GM18505 (cell line): ENCODE results near the gene RPL28.
A peak's percentile ranks its signal among the peaks of the same experiment; 100 is the strongest.
"Not testable (repeated sequence)": the region's sequence is repeated elsewhere in the genome, so short reads cannot be mapped to it uniquely, and the experiment has no call there.

ENCODE experiments used
- ATAC-seq: cut with Tn5 transposase; IDR thresholded peaks from one replicate; pipeline ENCODE4 v1.9.1; 2021; ENCODE audit not compliant: unreplicated experiment
- POLR2A ChIP-seq: IDR thresholded peaks from 4 replicates; pipeline ENCODE4 v1.6.1; 2011; ENCODE audit warnings: borderline replicate concordance; ENCODE audit not compliant: insufficient read depth, insufficient read length; ENCODE audit errors: extremely low read depth

RPL28 gene

DNA sequence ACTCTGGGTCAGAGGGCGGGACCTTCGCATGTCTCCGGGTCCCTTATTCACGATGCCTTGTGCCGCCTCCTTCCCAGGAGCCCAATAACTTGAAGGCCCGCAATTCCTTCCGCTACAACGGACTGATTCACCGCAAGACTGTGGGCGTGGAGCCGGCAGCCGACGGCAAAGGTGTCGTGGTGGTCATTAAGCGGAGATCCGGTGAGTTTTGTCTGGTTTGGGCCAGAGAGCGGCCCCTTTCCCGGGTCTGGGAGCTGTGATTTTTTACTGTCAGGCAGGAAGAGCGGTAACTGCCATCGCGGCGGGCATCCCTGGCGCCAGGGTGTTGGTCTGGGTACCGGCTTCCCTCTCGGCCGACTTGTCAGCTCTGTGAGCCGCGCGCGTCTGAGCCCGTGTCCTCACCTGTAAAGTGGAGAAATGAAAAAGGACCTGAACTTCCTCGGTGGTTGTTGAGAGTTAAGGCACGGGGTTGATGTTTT, 800 bp downstream of the RPL28 start:
- ATAC-seq = no peak
- no peak for TF ChIP-seq POLR2A

DNA sequence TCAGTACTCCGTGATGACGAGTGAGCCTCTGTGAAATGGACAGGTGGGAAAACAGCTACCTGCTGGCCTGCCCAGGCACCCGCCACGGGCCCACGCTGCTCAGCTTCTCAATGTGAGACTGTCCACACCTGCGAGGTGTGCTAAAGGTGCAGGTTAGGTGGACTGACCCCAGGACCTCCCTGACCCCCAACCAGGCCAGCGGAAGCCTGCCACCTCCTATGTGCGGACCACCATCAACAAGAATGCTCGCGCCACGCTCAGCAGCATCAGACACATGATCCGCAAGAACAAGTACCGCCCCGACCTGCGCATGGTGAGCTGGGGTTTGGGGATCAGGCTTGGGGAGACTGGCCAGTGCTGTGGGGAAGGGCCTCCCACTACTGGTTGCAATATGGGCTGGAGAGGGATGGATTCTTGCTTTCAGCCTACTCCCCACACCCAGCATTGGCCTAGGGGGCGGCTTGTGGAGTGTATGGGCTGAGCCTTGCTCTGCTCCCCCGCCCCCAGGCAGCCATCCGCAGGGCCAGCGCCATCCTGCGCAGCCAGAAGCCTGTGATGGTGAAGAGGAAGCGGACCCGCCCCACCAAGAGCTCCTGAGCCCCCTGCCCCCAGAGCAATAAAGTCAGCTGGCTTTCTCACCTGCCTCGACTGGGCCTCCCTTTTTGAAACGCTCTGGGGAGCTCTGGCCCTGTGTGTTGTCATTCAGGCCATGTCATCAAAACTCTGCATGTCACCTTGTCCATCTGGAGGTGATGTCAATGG, 2.2 kb downstream of the RPL28 start:
- ATAC-seq = no peak
- TF ChIP-seq POLR2A = peak; percentile 5

DNA sequence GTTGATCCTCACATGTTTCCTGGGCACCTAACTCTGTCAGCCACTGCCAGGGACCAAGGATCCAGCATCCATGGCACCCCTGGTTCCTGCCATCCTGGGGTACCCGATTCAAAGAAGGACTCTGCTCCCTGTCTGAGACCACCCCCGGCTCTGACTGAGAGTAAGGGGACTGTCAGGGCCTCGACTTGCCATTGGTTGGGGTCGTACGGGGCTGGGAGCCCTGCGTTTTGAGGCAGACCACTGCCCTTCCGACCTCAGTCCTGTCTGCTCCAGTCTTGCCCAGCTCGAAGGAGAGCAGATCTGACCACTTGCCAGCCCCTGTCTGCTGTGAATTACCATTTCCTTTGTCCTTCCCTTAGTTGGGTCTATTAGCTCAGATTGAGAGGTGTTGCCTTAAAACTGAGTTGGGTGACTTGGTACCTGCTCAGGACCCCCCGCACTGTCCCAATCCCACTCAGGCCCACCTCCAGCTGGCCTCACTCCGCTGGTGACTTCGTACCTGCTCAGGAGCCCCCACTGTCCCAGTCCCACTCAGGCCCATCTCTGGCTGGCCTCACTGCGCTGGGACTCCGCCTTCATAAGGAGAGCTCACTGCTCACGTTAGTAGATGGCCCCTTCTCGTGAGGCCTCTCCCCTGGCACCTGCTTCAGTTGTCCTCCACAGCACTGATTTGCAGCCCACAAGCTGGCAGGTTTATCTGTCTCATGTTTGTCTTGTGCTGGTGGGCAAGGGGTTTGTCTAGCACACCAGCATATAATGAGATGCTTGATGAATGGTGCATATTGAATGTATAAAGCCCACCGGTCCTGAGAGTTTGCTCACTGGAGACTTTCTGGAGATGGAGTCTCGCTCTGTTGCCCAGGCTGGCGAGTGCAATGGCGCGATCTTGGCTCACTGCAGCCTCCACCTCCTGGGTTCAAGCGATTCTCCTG, 3.9 kb downstream of the RPL28 start:
- TF ChIP-seq POLR2A = peak; percentile 40
- ATAC-seq = no peak

DNA sequence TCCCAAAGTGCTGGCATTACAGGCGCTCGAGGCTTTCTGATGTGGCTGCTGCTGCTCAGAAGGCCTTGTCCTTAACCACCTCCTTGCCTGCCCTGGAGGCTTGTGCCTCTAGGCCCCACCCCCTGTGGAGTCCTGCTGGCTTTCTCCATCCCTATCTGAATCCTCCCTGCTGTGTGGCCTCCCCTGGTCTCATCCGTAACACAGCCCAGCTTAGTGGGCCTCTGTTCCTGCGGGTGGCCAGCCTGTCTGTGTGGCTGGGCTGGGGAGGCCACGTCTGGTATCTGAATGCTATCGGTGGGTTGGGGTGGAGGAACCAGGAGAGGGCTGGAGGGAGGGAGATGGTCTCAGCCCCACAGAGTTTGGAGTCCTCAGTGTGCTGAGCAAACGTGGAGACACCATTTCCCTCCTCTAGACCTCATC, 4.7 kb downstream of the RPL28 start:
- ATAC-seq = no peak

DNA sequence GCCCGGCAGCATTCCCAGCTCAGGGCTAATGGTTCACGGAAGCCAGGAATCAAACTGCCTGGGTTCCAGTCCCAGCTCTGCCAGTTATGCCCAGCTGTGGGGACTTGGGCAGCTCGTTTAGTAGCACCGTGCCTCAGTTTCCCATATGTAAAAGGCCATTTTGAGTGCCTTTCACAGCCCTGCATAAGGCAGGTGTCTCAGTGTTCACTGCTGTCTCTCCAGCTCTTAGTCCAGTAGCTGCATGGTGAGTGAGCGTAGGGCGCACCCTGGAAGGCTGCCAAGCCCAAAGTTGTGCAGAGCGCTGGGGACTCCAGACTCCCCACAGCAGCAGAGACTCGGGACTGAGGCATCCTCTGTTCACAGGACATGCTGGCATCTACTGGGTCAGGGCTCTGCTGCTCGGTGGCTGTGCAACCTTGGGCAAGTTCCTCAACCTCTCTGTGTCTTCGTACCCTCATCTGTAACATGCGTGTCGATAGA, 5.5 kb downstream of the RPL28 start:
- peak; percentile 54 for TF ChIP-seq POLR2A
- ATAC-seq = no peak

More for the DNA sequence above, 4.7 kb downstream of the RPL28 start:
- no peak for TF ChIP-seq POLR2A

DNA sequence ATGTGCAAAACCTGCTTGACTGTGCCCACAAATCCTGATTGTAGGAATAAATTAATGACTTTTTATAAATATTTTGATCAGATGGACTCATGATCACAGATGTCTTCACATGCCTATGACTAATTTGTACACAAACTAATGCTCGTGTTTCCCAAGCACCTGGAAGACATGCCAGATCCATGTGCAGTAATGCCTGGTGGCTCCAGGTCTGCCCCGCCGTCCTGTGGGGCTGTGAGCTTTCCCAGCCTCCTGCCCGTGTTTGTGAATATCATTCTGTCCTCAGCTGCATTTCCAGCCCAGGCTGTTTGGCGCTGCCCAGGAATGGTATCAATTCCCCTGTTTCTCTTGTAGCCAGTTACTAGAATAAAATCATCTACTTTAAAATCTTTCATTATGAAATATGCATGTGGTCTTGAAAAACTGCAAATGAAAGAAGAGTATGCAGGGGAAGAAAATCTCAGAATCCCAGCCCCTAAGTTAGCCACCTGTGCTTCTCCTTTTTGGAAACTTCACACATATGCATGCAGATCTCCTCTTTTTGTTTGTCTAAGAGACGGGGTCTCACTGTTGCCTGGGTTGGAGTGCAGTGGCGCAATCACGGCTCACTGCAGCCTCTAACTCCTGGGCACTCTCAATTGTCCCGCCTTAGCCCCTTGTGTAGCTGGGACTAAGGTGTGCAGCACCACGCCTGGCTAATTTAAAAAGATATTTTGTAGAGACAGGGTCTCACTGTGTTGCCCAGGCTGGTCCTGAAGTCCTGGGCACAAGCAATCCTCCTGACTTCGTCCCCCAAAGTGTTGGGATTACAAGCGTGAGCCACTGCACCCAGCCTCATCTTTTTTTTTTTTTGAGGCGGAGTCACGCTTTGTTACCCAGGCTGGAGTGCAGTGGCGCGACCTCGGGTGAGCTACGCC, 6.2 kb downstream of the RPL28 start:
- no peak for TF ChIP-seq POLR2A
- no peak for ATAC-seq

DNA sequence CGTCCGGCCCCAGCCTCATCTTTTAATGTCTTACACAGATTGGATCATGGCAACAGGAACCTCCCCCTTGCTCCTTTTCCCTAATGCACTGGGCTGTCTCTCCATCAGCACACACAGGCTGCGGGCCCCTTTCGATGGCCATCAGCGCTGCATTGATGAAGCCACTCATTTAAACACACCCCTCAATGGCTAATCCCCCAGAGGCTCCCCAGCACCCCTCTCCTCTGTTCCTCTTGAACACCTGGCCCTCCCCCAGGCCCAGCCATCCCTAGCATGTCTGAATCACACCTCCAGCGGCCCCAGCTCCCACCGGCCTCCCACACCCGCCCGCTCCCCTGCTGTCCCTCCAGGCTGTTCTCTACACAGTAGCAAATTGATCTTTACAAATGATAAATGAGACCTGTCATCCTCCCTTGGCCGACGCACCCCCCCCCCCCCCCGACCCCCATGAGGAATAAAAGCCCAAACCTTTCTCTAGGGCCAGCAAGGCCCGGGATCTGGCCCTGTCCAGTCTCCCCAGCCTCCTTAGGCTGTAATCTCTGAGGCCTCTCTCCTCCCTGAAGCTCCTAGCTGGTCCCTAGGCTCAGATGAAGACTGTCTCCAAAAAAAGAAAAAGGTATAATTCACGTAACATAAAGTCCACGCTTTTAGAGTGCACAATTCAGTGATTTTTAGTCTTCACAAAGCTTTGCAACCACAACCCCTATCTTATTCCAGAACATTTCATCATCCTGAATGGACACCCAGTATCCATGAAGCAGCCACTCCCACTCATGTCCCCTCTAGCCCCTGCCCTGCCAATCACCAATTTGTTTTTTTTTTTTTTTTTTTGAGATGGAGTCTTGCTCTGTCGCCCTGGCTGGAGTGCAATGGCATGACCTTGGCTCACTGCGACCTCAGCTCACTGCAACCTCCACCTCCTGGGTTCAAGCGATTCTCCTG, 7.4 kb downstream of the RPL28 start:
- TF ChIP-seq POLR2A = no peak
- ATAC-seq = no peak

DNA sequence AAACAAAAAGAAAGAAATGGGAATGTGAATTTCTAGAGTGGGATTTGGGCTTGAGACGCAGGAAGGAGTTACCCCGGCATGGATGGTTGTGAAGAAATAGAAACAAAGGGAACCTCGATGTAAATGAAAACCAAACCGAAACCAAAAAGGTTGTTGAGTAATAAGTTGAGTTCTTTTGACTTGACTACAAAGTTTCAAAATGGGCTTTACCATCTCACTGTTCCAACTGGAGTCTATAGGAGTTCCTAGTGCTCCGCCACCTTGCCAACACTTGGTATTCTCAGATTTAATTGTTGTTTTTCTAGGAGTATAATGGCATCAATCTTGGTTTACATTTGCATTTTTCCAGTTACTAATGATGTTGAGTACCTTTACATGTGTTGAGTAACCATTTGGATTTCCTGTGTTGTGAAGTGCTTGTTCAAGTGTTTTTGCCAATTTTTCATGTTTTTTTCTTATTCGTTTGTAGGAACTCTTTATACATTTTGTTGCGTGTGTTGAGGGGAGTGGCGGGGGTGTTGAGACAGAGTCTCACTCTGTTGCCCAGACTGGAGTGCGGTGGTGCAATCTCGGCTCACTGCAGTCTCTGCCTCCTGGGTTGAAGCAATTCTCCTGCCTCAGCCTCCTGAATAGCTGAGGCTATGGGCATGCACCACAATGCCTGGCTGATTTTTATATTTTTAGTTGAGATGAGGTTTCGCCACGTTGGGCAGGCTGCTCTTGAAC, 12.6 kb downstream of the RPL28 start:
- ATAC-seq = no peak
- TF ChIP-seq POLR2A = no peak

DNA sequence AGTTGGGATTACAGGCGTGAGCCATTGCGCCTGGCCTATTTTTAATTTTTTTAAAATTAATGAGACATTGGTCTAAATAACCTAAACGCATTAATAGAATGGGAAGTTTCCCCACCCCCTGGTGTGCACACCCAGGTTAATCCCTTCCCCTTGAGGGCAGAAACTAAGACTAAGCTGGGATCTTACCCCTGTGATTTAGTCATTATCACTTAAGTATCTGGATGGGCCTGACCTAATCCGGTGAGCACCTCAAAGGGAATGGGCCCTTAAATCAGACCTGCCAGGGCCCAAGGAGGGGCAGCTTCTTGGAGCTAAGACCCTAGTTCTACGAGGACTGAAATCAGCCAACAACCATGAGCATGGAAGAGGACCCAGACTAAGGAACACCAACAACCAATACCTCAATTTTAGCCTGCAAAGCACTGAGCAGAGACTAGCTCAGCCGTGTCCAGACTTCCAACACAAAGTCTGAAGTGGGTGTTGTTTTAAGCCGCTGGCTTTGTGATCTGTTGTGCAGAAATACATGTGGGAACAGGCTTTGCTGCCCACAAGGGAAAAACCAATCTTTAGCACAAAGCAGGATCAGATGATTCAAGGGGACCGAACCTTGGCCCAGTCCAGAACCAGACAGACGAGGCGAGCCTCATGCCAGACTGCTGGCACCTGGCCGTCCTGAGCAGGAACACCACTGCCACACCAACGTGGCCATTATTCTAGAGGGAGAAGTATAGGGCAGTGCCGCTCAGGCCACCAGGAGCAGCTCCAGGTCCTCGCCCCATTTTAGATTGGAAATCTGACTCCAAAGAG, 14.8 kb downstream of the RPL28 start:
- ATAC-seq = no peak
- no peak for TF ChIP-seq POLR2A

DNA sequence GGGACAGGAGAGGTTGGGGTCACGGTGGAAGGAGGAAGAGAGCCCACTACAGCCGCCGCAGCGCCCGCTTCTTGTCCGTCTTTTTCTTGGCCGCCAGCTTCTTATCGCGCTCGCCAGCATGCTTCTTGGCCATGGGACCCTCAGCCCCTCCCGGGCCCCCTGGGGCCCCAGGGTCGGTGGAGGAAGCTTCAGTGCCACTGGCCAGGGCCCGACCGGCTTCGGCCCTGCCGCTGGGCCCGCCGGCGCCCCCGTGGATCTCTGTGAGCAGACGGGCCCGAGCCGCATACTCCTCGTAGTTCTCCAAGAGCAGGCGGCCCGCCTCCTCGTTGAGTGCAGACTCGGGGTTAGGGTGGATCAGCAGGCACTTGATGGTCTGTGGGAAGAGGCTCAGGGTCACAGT, 15.7 kb downstream of the RPL28 start:
- ATAC-seq = not testable (repeated sequence)
